Upper lobe of left lung (tissue), 4 donors: ENCODE data around the gene NUDC.

Experiments
- EP300 ChIP-seq, 4 donors: sonication (generic); formaldehyde crosslinking; IDR thresholded peaks; one replicate each; pipeline ENCODE4 v1.5.1; 2017; ENCODE audit warnings: antibody characterized with exemption in 4 of 4, control low read depth in 2 of 4
- POLR2A ChIP-seq, 4 donors: fragments of 450-650 bp; IDR thresholded peaks; one replicate each; pipeline ENCODE4 v1.5.1; 2016 to 2017; ENCODE audit warnings: antibody characterized with exemption in 4 of 4, mild to moderate bottlenecking in 2 of 4
- POLR2AphosphoS5 ChIP-seq, 2 donors: sonication (generic); formaldehyde crosslinking; IDR thresholded peaks; one replicate each; pipeline ENCODE4 v1.5.1; 2017; ENCODE audit warnings: antibody characterized with exemption in 2 of 2
- TF ChIP-seq, protein P1 (sequence below), 6 experiments: fragments of 450-650 bp in 4 of 6; fragments of 200-600 bp in 2 of 6; sonication (generic) in 2 of 6; IDR thresholded peaks; one replicate each; pipeline ENCODE4 v1.5.1; 2016 to 2019; ENCODE audit warnings: antibody characterized with exemption in 6 of 6

DNA sequence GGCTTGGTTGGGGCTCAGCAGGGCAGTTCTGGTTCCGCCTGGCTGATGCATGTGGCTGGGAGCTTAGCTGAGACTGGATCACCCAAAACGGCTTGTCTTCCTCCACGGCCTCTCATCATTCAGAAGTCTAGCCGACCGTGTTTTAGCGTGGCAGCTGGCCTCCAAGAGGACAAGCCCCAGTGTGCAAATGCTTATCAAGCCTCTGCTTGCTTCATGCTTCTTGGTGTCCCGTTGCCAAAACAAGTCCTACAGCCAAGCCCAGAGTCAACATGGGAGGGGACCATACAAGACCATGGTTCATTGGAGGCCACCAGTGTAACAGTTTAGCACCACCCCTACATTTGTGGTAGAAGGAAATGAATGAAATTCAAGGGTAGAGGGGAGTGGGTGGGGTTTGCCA is 49.3 kb downstream of the NUDC start:
- TF ChIP-seq POLR2AphosphoS5 (IDR thresholded peaks at IDR 0.05) (no peak), EP300 (IDR thresholded peaks at IDR 0.05) (no peak), POLR2A (IDR thresholded peaks at IDR 0.05) (no peak)
- TF ChIP-seq, protein P1, sequence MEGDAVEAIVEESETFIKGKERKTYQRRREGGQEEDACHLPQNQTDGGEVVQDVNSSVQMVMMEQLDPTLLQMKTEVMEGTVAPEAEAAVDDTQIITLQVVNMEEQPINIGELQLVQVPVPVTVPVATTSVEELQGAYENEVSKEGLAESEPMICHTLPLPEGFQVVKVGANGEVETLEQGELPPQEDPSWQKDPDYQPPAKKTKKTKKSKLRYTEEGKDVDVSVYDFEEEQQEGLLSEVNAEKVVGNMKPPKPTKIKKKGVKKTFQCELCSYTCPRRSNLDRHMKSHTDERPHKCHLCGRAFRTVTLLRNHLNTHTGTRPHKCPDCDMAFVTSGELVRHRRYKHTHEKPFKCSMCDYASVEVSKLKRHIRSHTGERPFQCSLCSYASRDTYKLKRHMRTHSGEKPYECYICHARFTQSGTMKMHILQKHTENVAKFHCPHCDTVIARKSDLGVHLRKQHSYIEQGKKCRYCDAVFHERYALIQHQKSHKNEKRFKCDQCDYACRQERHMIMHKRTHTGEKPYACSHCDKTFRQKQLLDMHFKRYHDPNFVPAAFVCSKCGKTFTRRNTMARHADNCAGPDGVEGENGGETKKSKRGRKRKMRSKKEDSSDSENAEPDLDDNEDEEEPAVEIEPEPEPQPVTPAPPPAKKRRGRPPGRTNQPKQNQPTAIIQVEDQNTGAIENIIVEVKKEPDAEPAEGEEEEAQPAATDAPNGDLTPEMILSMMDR (IDR thresholded peaks at IDR 0.05) = no peak
